CD4-positive, alpha-beta T cell treated with Interleukin-15 for 1 hour (primary cell): ENCODE results near the gene BEND3.

Experiments
- DNase-seq: peaks from one replicate; pipeline ENCODE4 v3.0.0-alpha.2; 2020

BEND3 gene

GRCh38 chr6:107080036-107080435, 35.3 kb downstream of the BEND3 start:
- DNase-seq: no peak

DNA sequence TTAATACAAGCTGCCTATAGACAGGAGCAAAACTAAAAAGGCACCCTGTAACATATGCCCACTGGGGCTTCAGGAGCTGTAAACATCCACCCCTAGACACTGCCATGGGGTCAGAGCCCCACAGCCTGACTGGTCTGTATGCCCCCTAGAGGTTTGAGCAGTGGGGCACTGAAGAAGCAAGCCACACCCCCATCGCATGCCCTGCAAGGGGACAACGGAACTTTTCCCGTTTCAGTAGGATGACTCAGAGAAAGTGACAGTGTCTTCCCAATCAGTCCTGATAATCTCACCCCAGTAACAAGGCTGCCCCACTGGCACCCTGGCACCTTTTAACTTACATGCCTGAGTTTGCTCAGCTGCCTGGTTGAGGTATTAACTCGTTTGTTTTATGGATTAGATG, 35.9 kb downstream of the BEND3 start:
- no peak for DNase-seq

DNA sequence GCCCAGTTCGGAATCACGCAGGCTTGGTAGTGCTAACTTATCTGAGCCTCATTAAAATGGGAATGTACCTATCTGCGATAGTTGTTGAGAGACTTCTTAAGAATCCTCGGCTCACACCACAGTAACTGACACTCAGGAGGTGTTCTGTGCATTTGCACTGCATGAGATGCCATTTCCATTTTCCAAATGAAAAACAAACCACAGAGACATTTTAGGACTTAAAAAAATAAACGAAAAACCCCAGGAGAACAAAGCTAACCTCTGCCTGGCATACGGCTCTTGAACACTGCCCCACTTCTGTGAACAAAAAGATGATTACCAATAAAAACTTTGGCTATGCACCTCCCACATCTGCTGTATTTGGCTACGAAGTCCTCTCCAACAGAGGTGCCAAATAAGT, 37.6 kb downstream of the BEND3 start:
- DNase-seq: no peak

GRCh38 chr6:107075951-107076381, 39.3 kb downstream of the BEND3 start:
- no peak for DNase-seq

GRCh38 chr6:107070686-107071085, 44.6 kb downstream of the BEND3 start:
- no peak for DNase-seq

GRCh38 chr6:107069631-107070548, 45.4 kb downstream of the BEND3 start:
- no peak for DNase-seq

DNA sequence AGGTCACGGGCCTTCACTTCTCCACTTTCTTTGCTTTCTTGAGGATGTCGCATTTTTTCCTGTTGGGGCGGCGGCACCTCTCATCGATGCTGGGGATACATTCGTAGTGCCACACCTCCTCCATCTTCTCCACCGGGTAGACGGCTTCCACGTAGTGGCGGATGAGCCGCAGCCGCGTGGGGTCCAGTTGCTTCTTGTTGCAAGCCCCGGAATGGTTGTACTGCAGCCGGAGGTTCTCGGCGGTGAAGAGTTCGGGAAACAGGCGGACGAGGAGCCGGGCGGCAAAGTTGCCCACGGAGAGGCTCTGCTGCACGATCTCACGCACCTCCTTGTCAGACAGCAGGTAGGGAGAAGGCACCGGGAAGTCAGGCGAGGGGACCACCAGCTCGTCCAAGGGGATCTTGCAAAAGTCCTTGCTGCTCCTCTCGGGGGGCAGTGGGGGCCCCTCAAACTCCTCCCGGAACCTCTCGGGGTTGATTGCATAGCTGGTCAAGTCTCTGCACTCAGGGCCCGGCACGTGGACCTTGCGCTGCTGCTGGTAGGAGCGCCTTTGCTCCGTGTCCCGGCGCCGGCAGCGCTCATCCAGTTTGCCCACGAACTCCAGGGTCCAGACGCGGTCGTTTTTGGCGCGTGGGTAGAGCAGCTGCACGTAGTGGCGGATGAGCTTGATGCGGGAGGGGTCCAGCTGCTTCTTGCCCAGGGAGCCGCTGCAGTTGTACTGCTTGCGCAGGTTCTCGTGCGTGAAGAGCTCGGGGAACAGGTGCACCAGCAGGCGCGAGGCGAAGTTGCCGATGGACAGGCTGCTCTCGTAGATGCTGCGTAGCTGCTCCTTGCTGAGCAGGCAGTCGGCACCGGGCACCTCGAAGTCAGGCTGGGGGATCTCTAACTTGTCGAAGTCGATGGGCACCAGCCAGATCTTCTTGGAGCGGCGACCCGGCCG, 46.4 kb downstream of the BEND3 start:
- no peak for DNase-seq

DNA sequence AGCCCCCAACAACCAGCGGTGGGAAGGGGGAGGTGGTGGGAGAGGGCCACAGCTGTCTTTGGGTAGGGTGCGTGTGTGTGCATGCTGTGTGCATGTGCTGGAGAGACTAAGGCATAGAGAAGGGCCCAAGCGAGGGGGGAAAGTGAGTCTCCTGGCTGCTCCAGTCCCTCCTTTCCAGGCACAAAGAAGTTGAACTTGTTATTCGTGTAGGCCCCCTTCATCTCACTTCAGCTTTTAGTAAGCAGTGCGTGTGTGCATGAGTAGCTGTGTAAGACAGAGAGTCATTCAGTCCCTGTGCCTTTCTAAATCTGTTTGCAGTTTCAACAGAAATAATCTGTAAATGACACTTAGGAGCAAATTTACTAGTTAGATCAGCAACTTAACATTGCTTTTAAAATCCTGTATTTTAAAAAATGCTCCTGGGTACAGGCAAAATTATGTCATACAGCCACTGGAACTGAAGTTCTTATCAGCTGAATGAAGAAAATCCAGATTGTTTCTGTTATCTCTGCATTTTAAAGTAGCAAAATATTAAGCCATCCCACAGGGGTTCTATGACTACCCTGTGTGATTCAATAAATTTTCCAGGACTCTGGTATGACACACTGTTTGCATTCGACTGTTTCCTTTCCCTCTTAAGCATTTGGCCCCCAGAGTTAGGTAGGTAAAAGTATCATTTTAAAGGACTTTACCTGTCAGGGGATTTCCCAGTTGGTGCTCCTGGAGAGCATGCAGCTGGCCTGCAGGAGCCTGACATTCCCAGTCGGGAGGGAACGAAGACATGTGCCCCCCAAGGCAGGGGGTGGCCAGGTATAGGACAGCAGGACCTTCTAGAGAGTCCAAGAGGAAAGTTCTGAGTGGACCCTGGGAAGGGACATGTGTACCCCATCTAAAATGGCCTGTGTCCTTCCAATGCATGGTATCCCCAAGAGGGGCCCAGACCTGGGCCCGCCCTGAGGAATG, 48.3 kb downstream of the BEND3 start:
- DNase-seq: no peak

- DNase-seq: no peak
Observed at GRCh38 chr6:107064579-107065065, 50.7 kb downstream of the BEND3 start.

DNA sequence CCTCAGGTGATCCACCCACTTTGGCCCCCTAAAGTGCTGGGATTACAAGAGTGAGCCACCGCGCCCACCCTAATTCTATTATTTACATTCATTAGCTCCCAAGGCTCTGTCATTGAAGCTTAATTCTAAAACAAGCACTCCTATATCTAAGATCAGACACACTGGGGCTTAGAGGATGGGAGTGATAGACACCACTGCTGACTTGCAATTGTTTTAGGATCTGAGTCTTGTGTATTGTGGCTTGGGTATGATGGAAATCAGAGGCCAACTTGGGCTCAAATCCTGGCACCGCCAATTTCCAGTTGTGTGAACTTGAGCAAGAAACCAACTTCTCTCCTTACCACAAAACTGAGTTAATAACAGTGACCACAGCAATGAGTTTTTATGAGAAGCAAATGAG, 52.6 kb downstream of the BEND3 start:
- no peak for DNase-seq

GRCh38 chr6:107061125-107062020, 53.9 kb downstream of the BEND3 start:
- no peak for DNase-seq

GRCh38 chr6:107060704-107061103, 54.6 kb downstream of the BEND3 start:
- DNase-seq: no peak

DNA sequence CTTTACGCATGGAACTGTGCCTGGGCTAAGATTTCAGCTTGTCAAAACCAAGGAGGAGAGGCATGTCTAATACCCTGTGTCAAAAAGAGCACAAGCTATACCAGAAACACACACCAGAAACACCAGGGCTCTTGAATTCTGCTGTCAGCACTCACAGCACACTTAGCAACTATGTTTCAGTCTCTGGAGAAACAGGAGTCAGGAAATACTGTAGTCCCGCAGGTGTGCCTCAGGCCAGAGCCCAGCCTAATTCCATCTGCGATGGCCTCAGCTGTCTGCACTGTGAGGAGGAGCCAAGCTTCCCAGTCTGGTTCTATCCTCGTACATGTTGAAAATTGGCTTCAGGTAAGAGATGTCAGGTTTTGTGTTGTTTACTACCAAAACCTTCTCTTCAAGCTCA, 55.7 kb downstream of the BEND3 start:
- no peak for DNase-seq

GRCh38 chr6:107057679-107058078, 57.6 kb downstream of the BEND3 start:
- no peak for DNase-seq

DNA sequence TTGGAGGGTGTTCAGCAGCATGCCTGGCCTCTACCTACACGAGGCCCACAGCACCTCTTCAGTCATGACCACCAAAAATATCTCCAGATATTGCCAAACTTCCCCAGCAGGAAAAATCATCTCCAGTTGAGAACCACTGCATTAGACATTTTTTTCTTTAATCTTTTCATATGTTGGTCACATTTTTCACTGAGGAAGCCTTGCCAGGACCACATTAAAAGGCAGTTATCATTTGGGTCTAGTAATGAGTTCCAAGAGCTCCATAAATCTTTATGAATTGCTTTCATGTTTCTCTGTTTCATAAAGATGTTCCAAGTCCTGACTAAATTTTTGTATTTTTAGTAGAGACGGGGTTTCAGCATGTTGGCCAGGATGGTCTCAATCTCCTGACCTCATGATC, 58.5 kb downstream of the BEND3 start:
- DNase-seq: no peak

- DNase-seq: no peak
Observed at GRCh38 chr6:107047807-107048206, 67.5 kb downstream of the BEND3 start.

DNA sequence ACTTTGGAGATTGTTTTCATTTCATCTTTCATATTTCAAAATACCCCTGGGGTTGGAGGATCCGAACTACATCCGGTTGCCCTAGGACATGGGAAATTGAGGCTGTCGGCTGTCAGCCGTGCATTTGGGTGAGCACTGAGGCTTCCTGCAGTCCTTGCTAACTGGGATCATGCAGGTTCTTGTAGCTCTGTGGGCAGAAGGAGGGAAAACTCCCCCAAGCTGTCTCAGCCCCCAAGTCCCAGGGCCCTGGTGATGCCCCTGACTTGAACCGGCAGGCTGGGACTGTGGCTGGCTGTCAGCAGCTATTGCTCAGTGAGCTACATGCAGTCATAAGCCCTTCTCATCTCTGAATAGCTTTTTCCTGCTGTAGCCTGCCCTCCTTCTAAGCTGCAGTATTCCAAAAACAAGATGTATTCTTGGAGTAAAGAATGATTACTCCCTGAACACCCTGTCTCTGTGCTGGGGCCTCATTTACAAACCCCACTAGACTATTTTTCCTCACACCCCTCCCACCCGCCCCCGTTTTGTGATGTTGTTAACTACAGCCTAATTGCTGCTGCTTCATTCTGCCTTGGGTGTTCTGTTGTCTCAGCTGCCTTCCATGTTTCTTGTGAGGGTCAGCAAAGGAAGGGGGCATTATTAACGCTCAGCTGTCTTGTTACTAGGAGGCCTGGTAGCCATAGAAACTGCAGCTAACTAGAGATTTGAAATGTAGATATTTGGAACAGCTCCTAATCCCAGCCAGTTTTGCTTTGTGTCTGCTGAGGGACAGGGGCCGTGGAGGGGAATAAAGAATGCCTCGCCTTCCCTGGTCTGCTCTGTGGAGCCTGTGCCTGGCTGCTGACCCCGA, 69.3 kb downstream of the BEND3 start:
- DNase-seq: no peak

- DNase-seq: no peak
Observed at GRCh38 chr6:107033126-107033525, 82.2 kb downstream of the BEND3 start.

DNA sequence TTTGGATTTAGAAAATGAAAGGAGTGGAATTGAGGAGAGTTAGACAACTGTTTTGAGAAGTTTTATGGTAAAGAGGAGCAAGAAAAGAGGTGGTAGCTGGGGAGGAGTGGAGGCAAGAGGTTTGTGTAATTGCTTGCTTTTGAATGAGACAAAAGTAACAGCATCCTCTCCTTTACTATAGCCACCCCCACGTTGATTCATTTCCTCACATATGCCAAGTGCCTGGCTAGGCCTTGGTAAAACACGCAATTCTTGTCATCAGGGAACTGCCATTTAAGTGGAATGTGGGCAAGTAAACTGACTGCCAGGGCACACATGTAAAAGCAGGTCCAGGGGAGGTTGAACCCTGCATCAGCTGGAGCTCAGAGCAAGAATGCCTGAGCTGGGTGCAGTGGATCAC, 83.3 kb downstream of the BEND3 start:
- no peak for DNase-seq

DNA sequence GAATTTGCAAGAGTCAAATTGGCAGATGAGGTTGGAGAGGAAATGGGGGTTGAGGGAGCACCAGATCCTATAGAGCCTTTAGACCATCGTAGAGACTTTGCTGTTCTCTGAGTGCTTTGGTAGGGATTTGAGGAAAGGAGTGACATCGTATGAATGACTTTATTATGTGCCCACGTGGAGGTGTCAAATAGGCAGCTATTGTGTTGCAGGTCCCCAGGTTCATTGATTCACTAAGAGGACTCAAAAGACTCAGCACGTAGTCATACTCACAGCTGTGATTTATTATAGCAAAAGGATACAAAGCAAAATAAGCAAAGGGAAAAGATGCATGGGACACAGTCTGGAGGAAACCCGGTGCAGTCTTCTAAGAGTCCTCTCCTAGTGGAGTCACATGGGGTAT, 85.2 kb downstream of the BEND3 start:
- DNase-seq: no peak
